GM23338 (cell line): ENCODE data around the gene ST3GAL2. TPM values are rescaled to one million over a fixed set of nuclear protein-coding genes. Genes with fewer than 3 reads are reported as not detected.

ENCODE experiments used
- ATAC-seq: fragments of 200-7000 bp; cut with Tn5 transposase; 3 replicates; pipeline ENCODE4 v1.9.1; 2020
- DNase-seq: peaks from one replicate; pipeline ENCODE4 v3.0.0-alpha.2; 2015; ENCODE audit warnings: low spot score
- H2AFZ ChIP-seq: fragments of 200-600 bp; sonication (generic); 2 replicates; pipeline ENCODE4 v1.8.0; 2016; ENCODE audit warnings: antibody characterized with exemption, mild to moderate bottlenecking, moderate library complexity
- H3F3A ChIP-seq: fragments of 200-600 bp; sonication (generic); replicated peaks from 2 replicates; pipeline ENCODE4 v1.8.0; 2017; ENCODE audit warnings: antibody characterized with exemption, mixed run types, low read depth
- H3K27ac ChIP-seq: fragments of 200-600 bp; sonication (generic); 2 replicates; pipeline ENCODE4 v1.6.1; 2016; ENCODE audit warnings: low read depth
- H3K27me3 ChIP-seq: fragments of 200-600 bp; sonication (generic); 2 replicates; pipeline ENCODE4 v1.8.0; 2016; ENCODE audit warnings: mild to moderate bottlenecking, mixed run types, moderate library complexity; ENCODE audit not compliant: insufficient read depth
- H3K36me3 ChIP-seq: fragments of 200-600 bp; sonication (generic); 2 replicates; pipeline ENCODE4 v1.8.0; 2016; ENCODE audit warnings: mild to moderate bottlenecking; ENCODE audit not compliant: insufficient read depth
- H3K4me1 ChIP-seq: fragments of 200-600 bp; sonication (generic); 2 replicates; pipeline ENCODE4 v1.8.0; 2016; ENCODE audit warnings: mild to moderate bottlenecking, moderate library complexity; ENCODE audit not compliant: insufficient read depth
- H3K4me2 ChIP-seq: fragments of 200-600 bp; sonication (generic); 2 replicates; pipeline ENCODE4 v1.7.1; 2017; ENCODE audit warnings: mixed run types
- H3K4me3 ChIP-seq: fragments of 200-600 bp; sonication (generic); 2 replicates; pipeline ENCODE4 v1.6.1; 2016; ENCODE audit warnings: mixed run types
- H3K79me2 ChIP-seq: fragments of 200-600 bp; sonication (generic); replicated peaks from 2 replicates; pipeline ENCODE4 v1.8.0; 2017; ENCODE audit warnings: mild to moderate bottlenecking; ENCODE audit not compliant: insufficient read depth
- H3K9me2 ChIP-seq: fragments of 200-600 bp; sonication (generic); 2 replicates; pipeline ENCODE4 v1.8.0; 2017; ENCODE audit not compliant: insufficient read depth
- H4K20me1 ChIP-seq: fragments of 200-600 bp; sonication (generic); replicated peaks from 2 replicates; pipeline ENCODE4 v1.8.0; 2017; ENCODE audit warnings: mild to moderate bottlenecking; ENCODE audit not compliant: insufficient read depth
- H3K27ac Mint-ChIP-seq: 2 replicates; pipeline ENCODE4 v1.8.0; 2020; ENCODE audit warnings: inconsistent platforms, mild to moderate bottlenecking, moderate library complexity, mixed read lengths
- H3K27me3 Mint-ChIP-seq: 3 replicates; pipeline ENCODE4 v1.8.0; 2022; ENCODE audit warnings: low read depth, mild to moderate bottlenecking, moderate library complexity, mixed read lengths, inconsistent platforms; ENCODE audit not compliant: insufficient read depth, poor library complexity
- H3K36me3 Mint-ChIP-seq: 3 replicates; pipeline ENCODE4 v1.8.0; 2021; ENCODE audit warnings: low read depth, mild to moderate bottlenecking, inconsistent platforms, moderate library complexity, mixed read lengths
- H3K4me1 Mint-ChIP-seq: 3 replicates; pipeline ENCODE4 v1.8.0; 2020; ENCODE audit warnings: mild to moderate bottlenecking, inconsistent platforms, mixed read lengths
- H3K4me3 Mint-ChIP-seq: 3 replicates; pipeline ENCODE4 v1.8.0; 2021; ENCODE audit warnings: moderate library complexity, mild to moderate bottlenecking, inconsistent platforms, mixed read lengths
- H3K9me3 Mint-ChIP-seq: 3 replicates; pipeline ENCODE4 v1.8.0; 2020; ENCODE audit warnings: moderate library complexity, mild to moderate bottlenecking, inconsistent platforms, mixed read lengths
- CREB1 ChIP-seq: fragments of 250-450 bp; sonication (Bioruptor Pico); IDR thresholded peaks from 2 replicates; pipeline ENCODE4 v1.5.0; 2020; ENCODE audit warnings: low read depth, mild to moderate bottlenecking, moderate library complexity
- CTCF ChIP-seq, 2 experiments: fragments of 200-600 bp in 1 of 2; sonication (generic) in 1 of 2; conservative IDR thresholded peaks; 2 replicates each; pipeline versions ENCODE4 v1.5.1 to v1.6.1; 2016 to 2017; ENCODE audit warnings: antibody characterized with exemption in 2 of 2, low read depth in 2 of 2, mild to moderate bottlenecking in 2 of 2, moderate library complexity in 1 of 2
- ETS1 ChIP-seq: IDR thresholded peaks from 2 replicates; pipeline ENCODE4 v1.6.1; 2016; ENCODE audit warnings: antibody characterized with exemption
- EZH2 ChIP-seq: fragments of 200-600 bp; sonication (generic); IDR thresholded peaks from one replicate; pipeline ENCODE4 v1.8.0; 2017; ENCODE audit warnings: antibody characterized with exemption, mild to moderate bottlenecking, low read depth; ENCODE audit not compliant: unreplicated experiment
- EZH2phosphoT487 ChIP-seq: fragments of 200-600 bp; sonication (generic); IDR thresholded peaks from one replicate; pipeline ENCODE4 v1.8.1; 2018; ENCODE audit warnings: antibody characterized with exemption; ENCODE audit not compliant: unreplicated experiment
- JUNB ChIP-seq: IDR thresholded peaks from one replicate; pipeline ENCODE4 v1.6.1; 2016; ENCODE audit warnings: antibody characterized with exemption; ENCODE audit not compliant: unreplicated experiment
- NANOG ChIP-seq: IDR thresholded peaks from 2 replicates; pipeline ENCODE4 v1.6.1; 2016; ENCODE audit warnings: antibody characterized with exemption, borderline replicate concordance
- POLR2AphosphoS5 ChIP-seq: IDR thresholded peaks from 2 replicates; pipeline ENCODE4 v1.6.1; 2016; ENCODE audit warnings: antibody characterized with exemption, low read depth
- STAT1 ChIP-seq: IDR thresholded peaks from one replicate; pipeline ENCODE4 v1.6.1; 2016; ENCODE audit warnings: antibody characterized with exemption; ENCODE audit not compliant: unreplicated experiment
- ZNF114 ChIP-seq: fragments of 250-450 bp; sonication (Bioruptor Pico); IDR thresholded peaks from 2 replicates; pipeline ENCODE4 v1.5.0; 2020; ENCODE audit warnings: mild to moderate bottlenecking, moderate library complexity
- ZNF331 ChIP-seq: fragments of 250-450 bp; sonication (Bioruptor Pico); IDR thresholded peaks from 2 replicates; pipeline ENCODE4 v1.5.0; 2020; ENCODE audit warnings: low read depth, mild to moderate bottlenecking, moderate library complexity
- polyA plus RNA-seq: library from polyadenylated mRNA; unstranded; fragments of >200 nt; fragmentation: Nextera tagmentation; extraction: Ambion mirVana; gene quantifications from 2 replicates; pipeline ENCODE4 v1.2.1, GENCODE V29; 2016
- total RNA-seq: library from RNA; depleted of rRNA; stranded (reverse); fragments of >200 nt; shearing (Covaris generic); gene quantifications from 2 replicates; pipeline ENCODE4 v1.2.3, GENCODE V29; 2014
- TF ChIP-seq, protein P1 (sequence below): IDR thresholded peaks from one replicate; pipeline ENCODE4 v1.6.1; 2018; ENCODE audit warnings: antibody characterized with exemption; ENCODE audit not compliant: unreplicated experiment

The ST3GAL2 gene
- total and polyA plus RNA-seq, 2 experiments from 2014 or later, result 12.3 to 39.8 TPM

GRCh38 chr16:70380248-70380918 lies 58.5 kb downstream of the ST3GAL2 start (continued):
- TF ChIP-seq, protein P1, sequence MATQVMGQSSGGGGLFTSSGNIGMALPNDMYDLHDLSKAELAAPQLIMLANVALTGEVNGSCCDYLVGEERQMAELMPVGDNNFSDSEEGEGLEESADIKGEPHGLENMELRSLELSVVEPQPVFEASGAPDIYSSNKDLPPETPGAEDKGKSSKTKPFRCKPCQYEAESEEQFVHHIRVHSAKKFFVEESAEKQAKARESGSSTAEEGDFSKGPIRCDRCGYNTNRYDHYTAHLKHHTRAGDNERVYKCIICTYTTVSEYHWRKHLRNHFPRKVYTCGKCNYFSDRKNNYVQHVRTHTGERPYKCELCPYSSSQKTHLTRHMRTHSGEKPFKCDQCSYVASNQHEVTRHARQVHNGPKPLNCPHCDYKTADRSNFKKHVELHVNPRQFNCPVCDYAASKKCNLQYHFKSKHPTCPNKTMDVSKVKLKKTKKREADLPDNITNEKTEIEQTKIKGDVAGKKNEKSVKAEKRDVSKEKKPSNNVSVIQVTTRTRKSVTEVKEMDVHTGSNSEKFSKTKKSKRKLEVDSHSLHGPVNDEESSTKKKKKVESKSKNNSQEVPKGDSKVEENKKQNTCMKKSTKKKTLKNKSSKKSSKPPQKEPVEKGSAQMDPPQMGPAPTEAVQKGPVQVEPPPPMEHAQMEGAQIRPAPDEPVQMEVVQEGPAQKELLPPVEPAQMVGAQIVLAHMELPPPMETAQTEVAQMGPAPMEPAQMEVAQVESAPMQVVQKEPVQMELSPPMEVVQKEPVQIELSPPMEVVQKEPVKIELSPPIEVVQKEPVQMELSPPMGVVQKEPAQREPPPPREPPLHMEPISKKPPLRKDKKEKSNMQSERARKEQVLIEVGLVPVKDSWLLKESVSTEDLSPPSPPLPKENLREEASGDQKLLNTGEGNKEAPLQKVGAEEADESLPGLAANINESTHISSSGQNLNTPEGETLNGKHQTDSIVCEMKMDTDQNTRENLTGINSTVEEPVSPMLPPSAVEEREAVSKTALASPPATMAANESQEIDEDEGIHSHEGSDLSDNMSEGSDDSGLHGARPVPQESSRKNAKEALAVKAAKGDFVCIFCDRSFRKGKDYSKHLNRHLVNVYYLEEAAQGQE, result no peak
- TF ChIP-seq EZH2phosphoT487, result no peak

GRCh38 chr16:70378869-70379493 lies 59.9 kb downstream of the ST3GAL2 start:
- Histone ChIP-seq H3F3A (peaks cover 43% of the 10 kb centered on the region), H3K9me2 (no peaks in the 10 kb centered on the region), H3K79me2 (peaks cover 11% of the 10 kb centered on the region), H4K20me1 (peaks cover 4% of the 10 kb centered on the region), H3K4me2 (peak overlapping the region; percentile 98), H2AFZ (no peak overlapping the region), H3K4me1 (peaks cover 12% of the 10 kb centered on the region), H3K4me3 (peak overlapping the region; percentile 95; the same call in 1 of the 2 replicates), H3K27ac (0 out of 2 replicates have a peak overlapping the region, but pooled peaks have one; percentile 97), H3K36me3 (peaks cover 4% of the 10 kb centered on the region; the same call in 1 of the 2 replicates), H3K27me3 (no peaks in the 10 kb centered on the region)
- ATAC-seq (no peak), DNase-seq (peak; percentile 15)
- Mint-ChIP-seq H3K27me3 (peaks cover 21% of the 10 kb centered on the region), H3K9me3 (no peaks in the 10 kb centered on the region), H3K36me3 (peaks cover 40% of the 10 kb centered on the region), H3K27ac (no peak overlapping the region), H3K4me3 (peak overlapping the region; percentile 97), H3K4me1 (peaks cover 10% of the 10 kb centered on the region; the same call in 2 of the 3 replicates)
- no peak for TF ChIP-seq ZNF331
- peak; percentile 42; the same call in 1 of the 2 replicates for TF ChIP-seq POLR2AphosphoS5

- H3K27me3 Mint-ChIP-seq, result peaks cover 24% of the 10 kb centered on the region
- peaks cover 45% of the 10 kb centered on the region for H3K36me3 Mint-ChIP-seq
- H3K4me1 Mint-ChIP-seq, result peaks cover 10% of the 10 kb centered on the region; the same call in 2 of the 3 replicates
- Histone ChIP-seq H3K27me3 (no peaks in the 10 kb centered on the region), H3K4me1 (peaks cover 12% of the 10 kb centered on the region), H3K4me3 (no peak overlapping the region), H4K20me1 (peaks cover 4% of the 10 kb centered on the region), H3K27ac (0 out of 2 replicates have a peak overlapping the region, but pooled peaks have one; percentile 45), H3K36me3 (peaks cover 10% of the 10 kb centered on the region; the same call in 1 of the 2 replicates), H3K79me2 (peaks cover 11% of the 10 kb centered on the region), H3F3A (peaks cover 47% of the 10 kb centered on the region), H3K9me2 (no peaks in the 10 kb centered on the region), H3K4me2 (no peak overlapping the region), H2AFZ (no peak overlapping the region)
- H3K9me3 Mint-ChIP-seq, result no peaks in the 10 kb centered on the region
- no peak overlapping the region for H3K27ac Mint-ChIP-seq
- H3K4me3 Mint-ChIP-seq, result no peak overlapping the region; the same call in 2 of the 3 replicates
- no peak for ATAC-seq
- DNase-seq, result no peak
- no peak for TF ChIP-seq CREB1
- no peak for TF ChIP-seq ETS1
- no peak for TF ChIP-seq CTCF (conservative IDR thresholded peaks at IDR 0.05; ENCODE audit: low read depth in 2 of 2)
- TF ChIP-seq NANOG, result no peak
- TF ChIP-seq JUNB, result no peak
- no peak for TF ChIP-seq ZNF114
- TF ChIP-seq STAT1, result no peak
- no peak for TF ChIP-seq EZH2
These were observed 61.1 kb downstream of the ST3GAL2 start for GRCh38 chr16:70377782-70378181.
